Peyer's patch (tissue), 4 donors: ENCODE data around the gene SH2D3A. TPM values are rescaled to one million over a fixed set of nuclear protein-coding genes. Genes with fewer than 3 reads are reported as not detected.
A peak's percentile ranks its signal among the peaks of the same experiment; 100 is the strongest.
"Not testable (repeated sequence)": the region's sequence is repeated elsewhere in the genome, so short reads cannot be mapped to it uniquely, and the experiment has no call there.

Source experiments
- DNase-seq, 3 donors: peaks; one replicate each; pipeline ENCODE4 v3.0.0-alpha.2; 2017 to 2019
- H3K27ac ChIP-seq, 4 donors: fragments of 200-600 bp; sonication (generic); one replicate each; pipeline ENCODE4 v1.5.1; 2016 to 2019
- H3K27me3 ChIP-seq, 2 donors: fragments of 200-600 bp; sonication (generic); one replicate each; pipeline ENCODE4 v1.5.1; 2019
- H3K36me3 ChIP-seq, 3 donors: fragments of 200-600 bp; sonication (generic); one replicate each; pipeline ENCODE4 v1.5.1; 2016 to 2019
- H3K4me1 ChIP-seq, 4 donors: fragments of 200-600 bp; sonication (generic); one replicate each; pipeline ENCODE4 v1.5.1; 2016 to 2019
- H3K4me3 ChIP-seq, 4 donors: fragments of 200-600 bp; sonication (generic); 1 replicate in 3 of 4; 2 replicates in 1 of 4; pipeline ENCODE4 v1.5.1; 2016 to 2019; ENCODE audit warnings: mild to moderate bottlenecking in 1 of 4
- H3K9me3 ChIP-seq, 4 donors: fragments of 200-600 bp; sonication (generic); one replicate each; pipeline ENCODE4 v1.5.1; 2016 to 2019; ENCODE audit warnings: mild to moderate bottlenecking in 1 of 4
- CTCF ChIP-seq, 6 experiments: fragments of 450-650 bp in 4 of 6; fragments of 200-600 bp in 2 of 6; sonication (generic) in 1 of 6; IDR thresholded peaks; one replicate each; pipeline ENCODE4 v1.5.1; 2017 to 2019; ENCODE audit warnings: antibody characterized with exemption in 6 of 6, mild to moderate bottlenecking in 3 of 6, moderate library complexity in 1 of 6
- POLR2A ChIP-seq, 2 donors: fragments of 450-650 bp; IDR thresholded peaks; one replicate each; pipeline ENCODE4 v1.5.1; 2017; ENCODE audit warnings: antibody characterized with exemption in 2 of 2, mild to moderate bottlenecking in 2 of 2, moderate library complexity in 2 of 2
- total RNA-seq, 4 donors: library from RNA; depleted of rRNA; stranded (reverse); fragments of >200 nt; gene quantifications; one replicate each; pipeline ENCODE4 v1.1.0, GENCODE V29; 2016

Gene SH2D3A
- total RNA-seq, 4 donors from 2014 or later, result 43.7 to 127 (median 91.9) TPM

- H3K4me3 ChIP-seq, result no peak overlapping the region
- H3K27me3 ChIP-seq, result no peaks in the 10 kb centered on the region
- TF ChIP-seq POLR2A (IDR thresholded peaks at IDR 0.05) (no peak), CTCF (IDR thresholded peaks at IDR 0.05) (no peak)
- peaks cover 0 to 11% (median 0%) of the 10 kb centered on the region in 4 donors for H3K4me1 ChIP-seq
- no peaks in the 10 kb centered on the region for H3K36me3 ChIP-seq
- DNase-seq, result no peak
- no peak overlapping the region for H3K27ac ChIP-seq
- H3K9me3 ChIP-seq, result no peaks in the 10 kb centered on the region
Observed at GRCh38 chr19:6777434-6777833, 10.2 kb upstream of the SH2D3A start.

- peaks cover 0 to 11% (median 0%) of the 10 kb centered on the region in 4 donors for H3K4me1 ChIP-seq
- TF ChIP-seq CTCF (IDR thresholded peaks at IDR 0.05) (no peak), POLR2A (IDR thresholded peaks at IDR 0.05) (no peak)
- H3K4me3 ChIP-seq, result no peak overlapping the region
- no peaks in the 10 kb centered on the region for H3K9me3 ChIP-seq
- no peak overlapping the region for H3K27ac ChIP-seq
- no peak for DNase-seq
- H3K36me3 ChIP-seq, result no peaks in the 10 kb centered on the region
- no peaks in the 10 kb centered on the region for H3K27me3 ChIP-seq
Observed at GRCh38 chr19:6776999-6777398, 9.8 kb upstream of the SH2D3A start.

GRCh38 chr19:6776045-6776444 is 8.8 kb upstream of the SH2D3A start:
- H3K36me3 ChIP-seq, H3K27me3 ChIP-seq, DNase-seq, H3K27ac ChIP-seq, H3K9me3 ChIP-seq, H3K4me3 ChIP-seq: not testable (repeated sequence)
- H3K4me1 ChIP-seq, result peaks cover 0 to 11% (median 0%) of the 10 kb centered on the region in 4 donors

- TF ChIP-seq POLR2A (IDR thresholded peaks at IDR 0.05), result no peak
- Histone ChIP-seq H3K9me3 (no peaks in the 10 kb centered on the region), H3K27me3 (no peaks in the 10 kb centered on the region), H3K4me1 (peaks cover 0 to 11% (median 0%) of the 10 kb centered on the region in 4 donors), H3K27ac (peak overlapping the region in 1 of 4 donors; percentile 5), H3K4me3 (no peak overlapping the region), H3K36me3 (no peaks in the 10 kb centered on the region)
- no peak for DNase-seq
Observed at GRCh38 chr19:6774821-6775707, 7.8 kb upstream of the SH2D3A start.

GRCh38 chr19:6773323-6773931 is 6.2 kb upstream of the SH2D3A start:
- no peaks in the 10 kb centered on the region for H3K9me3 ChIP-seq
- DNase-seq, result peak in 2 of 3 donors; percentile 85 to 86
- H3K27ac ChIP-seq, result peak overlapping the region; percentile 66 to 90 (median 74)

GRCh38 chr19:6772866-6773322 is 5.7 kb upstream of the SH2D3A start:
- H3K27ac ChIP-seq, result peak overlapping the region; percentile 66 to 90 (median 74)
- TF ChIP-seq CTCF (IDR thresholded peaks at IDR 0.05) (no peak), POLR2A (IDR thresholded peaks at IDR 0.05) (peak in 1 of 2 donors; percentile 1)
- H3K27me3 ChIP-seq, result no peaks in the 10 kb centered on the region
- no peak for DNase-seq
- no peaks in the 10 kb centered on the region for H3K36me3 ChIP-seq
- no peaks in the 10 kb centered on the region for H3K9me3 ChIP-seq
- peaks cover 0 to 11% (median 3%) of the 10 kb centered on the region in 4 donors for H3K4me1 ChIP-seq
- H3K4me3 ChIP-seq, result peak overlapping the region; percentile 58 to 81 (median 70)

More at GRCh38 chr19:6773323-6773931, 6.2 kb upstream of the SH2D3A start:
- Histone ChIP-seq H3K36me3 (no peaks in the 10 kb centered on the region), H3K4me1 (peaks cover 0 to 11% (median under 1%) of the 10 kb centered on the region in 4 donors), H3K4me3 (peak overlapping the region; percentile 58 to 81 (median 70)), H3K27me3 (no peaks in the 10 kb centered on the region)
- no peak for TF ChIP-seq CTCF (IDR thresholded peaks at IDR 0.05)
- TF ChIP-seq POLR2A (IDR thresholded peaks at IDR 0.05), result no peak
